Activated CD8-positive, alpha-beta memory T cell treated with anti-CD3 and anti-CD28 coated beads for 24 hours (primary cell): ENCODE data around the gene KIR3DL2.
"Not testable (repeated sequence)": the region's sequence is repeated elsewhere in the genome, so short reads cannot be mapped to it uniquely, and the experiment has no call there.

ENCODE experiments used
- DNase-seq: peaks from one replicate; pipeline ENCODE4 v3.0.0-alpha.2; 2020

KIR3DL2 gene

GRCh38 chr19:54850061-54850640 is at the start of gene KIR3DL2:
KIR3DL2 (plus strand) TSS chr19:54850443; CDS start chr19:54850476, 33 bp downstream.
- not testable (repeated sequence) for DNase-seq

GRCh38 chr19:54803410-54803809 is 46.8 kb upstream of the KIR3DL2 start, which contains the start of gene KIR2DL4:
KIR2DL4 (plus strand) TSS chr19:54803610; CDS start chr19:54803652, 42 bp downstream.
- DNase-seq = peak; percentile 42

GRCh38 chr19:54804101-54804500 is 46.1 kb upstream of the KIR3DL2 start:
- DNase-seq = peak; percentile 38

GRCh38 chr19:54804571-54804970 is 45.7 kb upstream of the KIR3DL2 start:
- no peak for DNase-seq

- DNase-seq = peak; percentile 15
These were observed 44.4 kb upstream of the KIR3DL2 start for GRCh38 chr19:54805665-54806515.

- no peak for DNase-seq
These were observed 43.8 kb upstream of the KIR3DL2 start for GRCh38 chr19:54806516-54806838.

- not testable (repeated sequence) for DNase-seq
These were observed 35.7 kb upstream of the KIR3DL2 start for GRCh38 chr19:54814571-54814970.

- not testable (repeated sequence) for DNase-seq
These were observed 34.0 kb upstream of the KIR3DL2 start, which contains the start of gene KIR3DL1 for GRCh38 chr19:54816251-54816650. KIR3DL1 (plus strand) TSS chr19:54816468.

- peak; percentile 19 for DNase-seq
These were observed 32.3 kb upstream of the KIR3DL2 start for GRCh38 chr19:54817670-54818536.

GRCh38 chr19:54824416-54824815 is 25.8 kb upstream of the KIR3DL2 start:
- DNase-seq = not testable (repeated sequence)

- DNase-seq = not testable (repeated sequence)
These were observed 24.9 kb upstream of the KIR3DL2 start for GRCh38 chr19:54825326-54825725.

GRCh38 chr19:54828064-54828463 is 22.2 kb upstream of the KIR3DL2 start:
- not testable (repeated sequence) for DNase-seq

- DNase-seq = not testable (repeated sequence)
These were observed 17.7 kb upstream of the KIR3DL2 start, which contains the start of gene KIR2DS4 for GRCh38 chr19:54832496-54832895. KIR2DS4 (plus strand) TSS chr19:54832676.

- DNase-seq = not testable (repeated sequence)
These were observed 15.1 kb upstream of the KIR3DL2 start for GRCh38 chr19:54835126-54835525.

- DNase-seq = not testable (repeated sequence)
These were observed 12.7 kb upstream of the KIR3DL2 start for GRCh38 chr19:54837522-54837921.

GRCh38 chr19:54843171-54843570 is 7.1 kb upstream of the KIR3DL2 start:
- not testable (repeated sequence) for DNase-seq

- DNase-seq = no peak
These were observed 687 bp downstream of the KIR3DL2 start for GRCh38 chr19:54850930-54851329.

- no peak for DNase-seq
These were observed 1.1 kb downstream of the KIR3DL2 start for GRCh38 chr19:54851353-54851752.

- DNase-seq = not testable (repeated sequence)
These were observed 5.0 kb downstream of the KIR3DL2 start for GRCh38 chr19:54855241-54855640.

- not testable (repeated sequence) for DNase-seq
These were observed 8.2 kb downstream of the KIR3DL2 start for GRCh38 chr19:54858476-54858875.

GRCh38 chr19:54859421-54859820 is 9.2 kb downstream of the KIR3DL2 start:
- not testable (repeated sequence) for DNase-seq

GRCh38 chr19:54863459-54863858 is 13.2 kb downstream of the KIR3DL2 start:
- DNase-seq = not testable (repeated sequence)

- DNase-seq = no peak
These were observed 21.5 kb downstream of the KIR3DL2 start for GRCh38 chr19:54871696-54872095.
